IMR-90 (cell line): ENCODE measurements around the gene NEK6. TPM values are rescaled to one million over a fixed set of nuclear protein-coding genes. Genes with fewer than 3 reads are reported as not detected.

Experiments
- ATAC-seq: fragments of 200-7000 bp; cut with Tn5 transposase; 2 replicates; pipeline ENCODE4 v1.9.1; 2020; ENCODE audit warnings: low read depth, mild to moderate bottlenecking, moderate library complexity
- BruUV-seq: library from RNA; stranded (reverse); fragments of 400-500 nt; replicated peaks from 2 replicates; lab custom pipeline; 2021; lab: Mats Ljungman, UMichigan
- CTCF ChIA-PET: fragments of 300-600 bp; formaldehyde crosslinking; extraction: SDS; loops from one replicate; lab custom pipeline; 2021; ENCODE audit warnings: antibody characterized with exemption; lab: Yijun Ruan, JAX
- POLR2A ChIA-PET: fragments of 300-600 bp; sonication (Branson Sonifier 250); formaldehyde crosslinking; loops from one replicate; lab custom pipeline; 2022; ENCODE audit warnings: antibody characterized with exemption; ENCODE audit not compliant: unreplicated experiment; lab: Charles Lee
- DNase-seq: peaks from one replicate; pipeline ENCODE4 v3.0.0; 2013
- H2AFZ ChIP-seq: replicated peaks from 2 replicates; pipeline ENCODE3; 2013; ENCODE audit warnings: low read length, mild to moderate bottlenecking; ENCODE audit not compliant: poor library complexity
- H2AK5ac ChIP-seq: 2 replicates; pipeline ENCODE4 v1.6.1; 2013; ENCODE audit warnings: low read depth, low read length, inconsistent platforms
- H2AK9ac ChIP-seq: replicated peaks from 2 replicates; pipeline ENCODE3; 2013; ENCODE audit warnings: mild to moderate bottlenecking, low read depth, low read length, moderate library complexity; ENCODE audit not compliant: poor library complexity
- H2BK120ac ChIP-seq: 2 replicates; pipeline ENCODE4 v1.6.1; 2013; ENCODE audit warnings: low read depth, low read length, inconsistent platforms
- H2BK15ac ChIP-seq: 3 replicates; pipeline ENCODE4 v1.6.1; 2013; ENCODE audit warnings: low read depth, low read length, inconsistent platforms
- H2BK20ac ChIP-seq: 2 replicates; pipeline ENCODE4 v1.6.1; 2013; ENCODE audit warnings: low read depth, mild to moderate bottlenecking, inconsistent platforms, low read length, moderate library complexity
- H2BK5ac ChIP-seq: 2 replicates; pipeline ENCODE4 v1.6.1; 2013; ENCODE audit warnings: mild to moderate bottlenecking, low read depth, low read length, inconsistent platforms; ENCODE audit not compliant: poor library complexity, severe bottlenecking
- H3K14ac ChIP-seq: replicated peaks from 2 replicates; pipeline ENCODE4 v1.6.1; 2013; ENCODE audit warnings: low read depth, low read length, inconsistent platforms
- H3K18ac ChIP-seq: 2 replicates; pipeline ENCODE4 v1.6.1; 2013; ENCODE audit warnings: low read depth, low read length, control low read depth
- H3K23ac ChIP-seq: 2 replicates; pipeline ENCODE4 v1.6.1; 2013; ENCODE audit warnings: low read depth, low read length, inconsistent platforms
- H3K27ac ChIP-seq: 2 replicates; pipeline ENCODE4 v1.5.1; 2013; ENCODE audit warnings: mild to moderate bottlenecking, control low read depth, low read length; ENCODE audit not compliant: insufficient read depth
- H3K27me3 ChIP-seq: 2 replicates; pipeline ENCODE4 v1.6.1; 2013; ENCODE audit warnings: low read length; ENCODE audit not compliant: control insufficient read depth, insufficient read depth
- H3K36me3 ChIP-seq: 2 replicates; pipeline ENCODE4 v1.6.1; 2013; ENCODE audit warnings: low read length, mixed read lengths; ENCODE audit not compliant: control insufficient read depth, insufficient read depth
- H3K4ac ChIP-seq: 2 replicates; pipeline ENCODE4 v1.6.1; 2013; ENCODE audit warnings: low read depth, low read length, inconsistent platforms
- H3K4me1 ChIP-seq: 2 replicates; pipeline ENCODE4 v1.6.1; 2013; ENCODE audit warnings: low read length, mixed read lengths; ENCODE audit not compliant: control insufficient read depth, insufficient read depth
- H3K4me2 ChIP-seq: 2 replicates; pipeline ENCODE4 v1.6.1; 2013; ENCODE audit warnings: low read depth, mild to moderate bottlenecking, control low read depth, low read length, moderate library complexity
- H3K4me3 ChIP-seq: 2 replicates; pipeline ENCODE4 v1.5.1; 2013; ENCODE audit warnings: low read depth, mild to moderate bottlenecking, control low read depth, low read length, moderate library complexity; ENCODE audit not compliant: insufficient read depth
- H3K56ac ChIP-seq: 2 replicates; pipeline ENCODE4 v1.6.1; 2013; ENCODE audit warnings: low read length, inconsistent platforms; ENCODE audit not compliant: insufficient read depth; ENCODE audit errors: extremely low read depth
- H3K79me1 ChIP-seq, 2 experiments: 2 replicates each; pipeline ENCODE4 v1.6.1; 2013; ENCODE audit warnings: low read length in 2 of 2, inconsistent platforms in 1 of 2, low read depth in 1 of 2
- H3K9ac ChIP-seq: 2 replicates; pipeline ENCODE4 v1.6.1; 2013; ENCODE audit warnings: low read depth, low read length, control low read depth
- H3K9me1 ChIP-seq: 2 replicates; pipeline ENCODE4 v1.6.1; 2013; ENCODE audit warnings: low read length, inconsistent platforms; ENCODE audit not compliant: insufficient read depth
- H3K9me3 ChIP-seq: 2 replicates; pipeline ENCODE4 v1.6.1; 2013; ENCODE audit warnings: low read length; ENCODE audit not compliant: control insufficient read depth, insufficient read depth
- H4K20me1 ChIP-seq: 2 replicates; pipeline ENCODE4 v1.6.1; 2013; ENCODE audit warnings: low read length, inconsistent platforms; ENCODE audit not compliant: insufficient read depth
- H4K5ac ChIP-seq: 2 replicates; pipeline ENCODE4 v1.6.1; 2013; ENCODE audit warnings: mild to moderate bottlenecking, low read depth, low read length, control low read depth
- H4K8ac ChIP-seq, 2 experiments: 2 replicates each; pipeline ENCODE4 v1.6.1; 2013; ENCODE audit warnings: low read depth in 2 of 2, low read length in 2 of 2, control low read depth in 1 of 2, inconsistent platforms in 1 of 2
- H4K91ac ChIP-seq: 2 replicates; pipeline ENCODE4 v1.6.1; 2013; ENCODE audit warnings: low read depth, low read length, inconsistent platforms; ENCODE audit not compliant: insufficient read depth
- BHLHE40 ChIP-seq: fragments of 150-350 bp; IDR thresholded peaks from 2 replicates; pipeline ENCODE4 v1.6.1; 2016; ENCODE audit warnings: mild to moderate bottlenecking, low read depth, low read length
- CHD1 ChIP-seq: IDR thresholded peaks from 2 replicates; pipeline ENCODE4 v1.6.1; 2012; ENCODE audit warnings: low read depth, low read length, improper control_type of control experiment
- MXI1 ChIP-seq: IDR thresholded peaks from 2 replicates; pipeline ENCODE4 v1.6.1; 2012; ENCODE audit warnings: low read depth, mild to moderate bottlenecking, low read length, moderate library complexity, borderline replicate concordance
- SMC3 ChIP-seq: fragments of 150-350 bp; IDR thresholded peaks from 2 replicates; pipeline ENCODE4 v1.6.1; 2016; ENCODE audit warnings: low read depth, mild to moderate bottlenecking, antibody characterized with exemption, low read length, moderate library complexity
- WGBS, 2 experiments: methylation state at CpG; one replicate each; pipeline versions ENCODE4 v1.1.5 to v1.1.7; 2013; ENCODE audit warnings: missing lambda C conversion rate in 2 of 2; ENCODE audit not compliant: insufficient read length in 1 of 2; ENCODE audit errors: extremely low coverage in 2 of 2; 5-methylcytosine and 5-hydroxymethylcytosine counted together
- dilution Hi-C: fragments of 300-500 bp; cut with HindIII; formaldehyde crosslinking; loops from one replicate; pipeline ENCODE4 v1.14.3; 2018; ENCODE audit warnings: low sequenced_read_pairs; ENCODE audit not compliant: unreplicated experiment
- in situ Hi-C: fragments of 300-500 bp; cut with MboI; formaldehyde crosslinking; loops from 3 replicates; pipeline ENCODE4 v1.14.3; 2019; ENCODE audit warnings: low sequenced_read_pairs, inconsistent platforms, mixed read lengths
- intact Hi-C: fragments of 100-400 bp; cut with micrococcal nuclease; formaldehyde crosslinking; loops from 2 replicates; pipeline ENCODE4 v1.10.0; 2022
- polyA plus RNA-seq, 3 experiments: library from polyadenylated mRNA; depleted of rRNA; stranded (reverse); fragments of >200 nt; gene quantifications; 2 replicates each; pipeline ENCODE4 v1.2.3, GENCODE V29; 2012; ENCODE audit warnings: low replicate concordance in 1 of 3
- total RNA-seq: library from RNA; depleted of rRNA; stranded (reverse); fragments of >200 nt; gene quantifications from 2 replicates; pipeline ENCODE4 v1.2.3, GENCODE V29; 2012
- TF ChIP-seq, protein P1 (sequence below): conservative IDR thresholded peaks from 2 replicates; pipeline ENCODE4 v1.5.1; 2012; ENCODE audit warnings: mild to moderate bottlenecking, low read depth, low read length, improper control_type of control experiment

Gene NEK6
- total and polyA plus RNA-seq, 2 of the 4 experiments (the other 2 are of a cell fraction): 79.9 to 112 TPM

DNA sequence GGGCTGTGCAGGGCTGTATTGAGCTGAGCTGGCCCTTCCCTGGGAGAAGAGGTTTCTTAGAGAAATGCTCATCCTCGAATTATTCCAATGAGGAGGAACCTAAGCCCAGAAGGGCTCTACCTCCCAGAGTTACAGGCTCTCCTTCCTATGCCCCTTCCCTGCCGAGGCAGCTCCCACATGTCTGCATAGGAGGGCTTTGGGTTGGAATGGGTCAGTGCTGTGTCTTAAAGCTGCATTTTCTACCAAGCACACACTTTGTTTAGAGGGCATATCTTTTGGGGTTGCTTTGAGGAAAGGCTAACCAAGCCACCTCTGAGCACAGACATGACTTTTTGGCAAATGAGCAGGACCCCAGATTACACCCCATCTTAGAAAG is 9.1 kb downstream of the NEK6 start:
- Histone ChIP-seq H4K91ac (peak overlapping the region; percentile 86), H3K4me3 (no peak overlapping the region), H3K27ac (peak overlapping the region; percentile 78), H2BK15ac (peak overlapping the region; percentile 48; the same call in 1 of the 3 replicates), H4K5ac (peak overlapping the region; percentile 56), H4K8ac (peak overlapping the region; percentile 44 to 74), H3K18ac (peak overlapping the region; percentile 72), H2BK120ac (peak overlapping the region; percentile 86), H2AK5ac (peak overlapping the region; percentile 94), H2AFZ (no peak overlapping the region), H3K14ac (peak overlapping the region; percentile 82), H4K20me1 (peaks cover 96% of the 10 kb centered on the region), H3K79me1 (peaks cover 0 to 84% of the 10 kb centered on the region in 2 experiments; a peak in 3 of 4 replicates), H3K4me1 (peaks cover 74% of the 10 kb centered on the region), H3K23ac (peak overlapping the region; percentile 91; the same call in 1 of the 2 replicates), H3K9me1 (peaks cover 60% of the 10 kb centered on the region), H3K27me3 (no peaks in the 10 kb centered on the region), H3K56ac (peak overlapping the region; percentile 88), H3K9me3 (no peaks in the 10 kb centered on the region), H3K9ac (peak overlapping the region; percentile 49), H3K36me3 (peaks cover 41% of the 10 kb centered on the region), H2BK5ac (peak overlapping the region; percentile 89), H2BK20ac (peak overlapping the region; percentile 60), H2AK9ac (peak overlapping the region; percentile 68), H3K4me2 (peak overlapping the region; percentile 42), H3K4ac (peak overlapping the region; percentile 90)
- ATAC-seq (no peak; the same call in 1 of the 2 replicates), DNase-seq (no peak)
- TF ChIP-seq BHLHE40 (no peak), SMC3 (no peak), MXI1 (no peak), CHD1 (no peak)
- TF ChIP-seq, protein P1, sequence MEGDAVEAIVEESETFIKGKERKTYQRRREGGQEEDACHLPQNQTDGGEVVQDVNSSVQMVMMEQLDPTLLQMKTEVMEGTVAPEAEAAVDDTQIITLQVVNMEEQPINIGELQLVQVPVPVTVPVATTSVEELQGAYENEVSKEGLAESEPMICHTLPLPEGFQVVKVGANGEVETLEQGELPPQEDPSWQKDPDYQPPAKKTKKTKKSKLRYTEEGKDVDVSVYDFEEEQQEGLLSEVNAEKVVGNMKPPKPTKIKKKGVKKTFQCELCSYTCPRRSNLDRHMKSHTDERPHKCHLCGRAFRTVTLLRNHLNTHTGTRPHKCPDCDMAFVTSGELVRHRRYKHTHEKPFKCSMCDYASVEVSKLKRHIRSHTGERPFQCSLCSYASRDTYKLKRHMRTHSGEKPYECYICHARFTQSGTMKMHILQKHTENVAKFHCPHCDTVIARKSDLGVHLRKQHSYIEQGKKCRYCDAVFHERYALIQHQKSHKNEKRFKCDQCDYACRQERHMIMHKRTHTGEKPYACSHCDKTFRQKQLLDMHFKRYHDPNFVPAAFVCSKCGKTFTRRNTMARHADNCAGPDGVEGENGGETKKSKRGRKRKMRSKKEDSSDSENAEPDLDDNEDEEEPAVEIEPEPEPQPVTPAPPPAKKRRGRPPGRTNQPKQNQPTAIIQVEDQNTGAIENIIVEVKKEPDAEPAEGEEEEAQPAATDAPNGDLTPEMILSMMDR: no peak
- ChIA-PET CTCF (interaction anchor here (0.5 kb wide), 1 partner anchor 838 kb away, joined by 3 read pairs; no protein-coding TSS in a partner anchor), POLR2A (interaction anchor here (0.7 kb wide), 1 partner anchor 31 kb away, joined by 3 read pairs; no protein-coding TSS in a partner anchor)
- no TSS peak for BruUV-seq
- no CpG with 5 or more reads among the region's 2 CpGs for WGBS, 2 experiments
- intact Hi-C loops: no loop called here
- in situ Hi-C loops: no loop called here
- dilution Hi-C loops: no loop called here
